ENCODE results near the gene KCTD1.

DNA sequence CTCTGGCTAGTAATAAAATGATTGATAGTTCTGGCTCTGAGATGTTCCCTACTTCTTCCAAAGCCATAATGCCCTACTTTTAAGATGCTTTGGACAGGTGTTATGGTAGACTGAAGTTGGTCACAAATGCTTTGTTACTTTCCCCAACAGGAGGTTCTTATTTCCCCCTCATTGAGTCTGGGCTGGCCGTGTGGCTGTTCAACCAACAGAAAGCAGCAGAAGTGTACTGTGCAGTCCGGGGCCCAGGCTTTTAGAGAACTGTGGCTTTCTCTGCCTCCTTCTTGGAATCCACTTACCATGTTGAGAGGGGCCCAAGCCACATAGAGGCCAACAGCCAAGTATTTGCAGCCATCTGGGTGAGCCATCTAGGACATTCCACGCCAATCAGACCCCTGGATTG is 94.2 kb downstream of the KCTD1 start:
- TF ChIP-seq CTCF (IDR thresholded peaks at IDR 0.05), result no peak
- TF ChIP-seq POLR2A (IDR thresholded peaks at IDR 0.05), result no peak
- no peak for TF ChIP-seq EP300 (IDR thresholded peaks at IDR 0.05)
- no peak for TF ChIP-seq POLR2AphosphoS5 (IDR thresholded peaks at IDR 0.05)

Measured in stomach (tissue), 4 donors.